Tibial artery (tissue), 4 donors: ENCODE data around the gene ARHGAP8.
"Not testable (repeated sequence)": the region's sequence is repeated elsewhere in the genome, so short reads cannot be mapped to it uniquely, and the experiment has no call there.

Source experiments
- DNase-seq, 2 donors: peaks; one replicate each; pipeline ENCODE4 v3.0.0-alpha.2; 2019
- H3K27ac ChIP-seq, 2 donors: fragments of 200-600 bp; sonication (generic) in 1 of 2; 1 replicate in 1 of 2; 2 replicates in 1 of 2; pipeline ENCODE4 v1.5.1; 2018 to 2019; ENCODE audit warnings: mild to moderate bottlenecking in 1 of 2
- H3K27me3 ChIP-seq, 2 donors: fragments of 200-600 bp; sonication (generic) in 1 of 2; one replicate each; pipeline versions ENCODE4 v1.5.1 to v1.6.0; 2016 to 2019
- H3K36me3 ChIP-seq, 3 donors: fragments of 200-600 bp; sonication (generic) in 2 of 3; one replicate each; pipeline ENCODE4 v1.5.1; 2016 to 2019; ENCODE audit warnings: mild to moderate bottlenecking in 2 of 3
- H3K4me1 ChIP-seq, 4 donors: fragments of 200-600 bp; sonication (generic) in 2 of 4; 1 replicate in 3 of 4; 2 replicates in 1 of 4; pipeline ENCODE4 v1.5.1; 2016 to 2019
- H3K4me3 ChIP-seq, 2 donors: fragments of 200-600 bp; sonication (generic) in 1 of 2; 1 replicate in 1 of 2; 2 replicates in 1 of 2; pipeline ENCODE4 v1.5.1; 2018 to 2019; ENCODE audit warnings: mild to moderate bottlenecking in 2 of 2
- H3K9me3 ChIP-seq, 3 donors: fragments of 200-600 bp; sonication (generic) in 1 of 3; one replicate each; pipeline ENCODE4 v1.5.1; 2016 to 2019
- intact Hi-C: fragments of 100-400 bp; cut with DNase I; formaldehyde crosslinking; loops from one replicate; pipeline ENCODE4 v1.15.0; 2023; ENCODE audit warnings: low total_unique reads
- TF ChIP-seq, protein P1 (sequence below), 2 experiments: fragments of 200-600 bp in 1 of 2; fragments of 450-650 bp in 1 of 2; IDR thresholded peaks; one replicate each; pipeline ENCODE4 v1.5.1; 2017 to 2019; ENCODE audit warnings: antibody characterized with exemption in 2 of 2, mild to moderate bottlenecking in 1 of 2, moderate library complexity in 1 of 2

Gene ARHGAP8

DNA sequence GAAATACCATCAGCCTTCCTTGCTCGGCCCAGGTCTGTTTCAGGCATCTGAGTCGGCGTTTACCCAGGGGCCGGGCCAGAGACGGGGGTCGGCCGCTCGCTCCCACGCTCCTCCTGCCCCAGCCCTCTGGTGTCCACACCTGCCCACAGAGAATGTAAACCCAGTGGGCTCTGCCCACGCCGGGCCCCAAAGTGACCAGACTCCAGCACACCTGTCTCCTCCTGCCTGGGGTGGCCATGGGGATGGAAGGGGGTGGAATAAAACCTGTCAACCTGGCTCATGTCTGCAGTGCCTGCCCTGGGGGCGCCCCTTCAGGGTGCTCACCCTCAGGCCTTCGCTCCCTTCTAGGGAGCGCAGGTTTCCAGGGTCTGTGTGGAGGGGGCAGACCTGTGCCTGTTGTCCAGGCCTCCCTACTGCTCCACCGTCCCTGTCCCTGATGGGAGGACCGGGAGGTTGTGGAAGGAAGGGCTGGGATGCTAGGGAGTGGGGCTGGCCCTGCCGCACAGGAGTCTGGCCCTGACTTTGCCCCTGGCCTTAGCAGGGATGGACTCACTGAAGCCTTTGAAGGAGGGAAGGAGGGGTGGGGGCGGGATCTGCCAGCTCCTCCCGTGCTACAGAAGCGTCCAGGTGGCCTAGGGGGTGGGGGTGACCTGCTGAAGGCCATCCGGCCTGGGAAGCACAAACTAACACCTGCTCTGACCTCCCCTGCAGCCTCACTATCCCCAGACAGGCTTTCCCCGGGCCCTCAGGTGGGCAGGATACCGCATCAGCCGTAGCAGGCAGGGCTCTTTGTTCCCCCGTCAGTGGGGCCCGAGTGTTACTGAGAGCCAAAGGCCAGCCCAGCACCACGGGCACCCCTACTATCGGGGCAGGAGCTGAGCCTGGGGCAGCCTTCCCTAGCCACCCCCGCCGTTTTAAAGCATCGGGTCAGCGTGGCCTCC lies 14.7 kb upstream of the ARHGAP8 start:
- no peak overlapping the region for H3K4me3 ChIP-seq
- no peaks in the 10 kb centered on the region for H3K4me1 ChIP-seq
- H3K27ac ChIP-seq, result no peak overlapping the region
- TF ChIP-seq, protein P1, sequence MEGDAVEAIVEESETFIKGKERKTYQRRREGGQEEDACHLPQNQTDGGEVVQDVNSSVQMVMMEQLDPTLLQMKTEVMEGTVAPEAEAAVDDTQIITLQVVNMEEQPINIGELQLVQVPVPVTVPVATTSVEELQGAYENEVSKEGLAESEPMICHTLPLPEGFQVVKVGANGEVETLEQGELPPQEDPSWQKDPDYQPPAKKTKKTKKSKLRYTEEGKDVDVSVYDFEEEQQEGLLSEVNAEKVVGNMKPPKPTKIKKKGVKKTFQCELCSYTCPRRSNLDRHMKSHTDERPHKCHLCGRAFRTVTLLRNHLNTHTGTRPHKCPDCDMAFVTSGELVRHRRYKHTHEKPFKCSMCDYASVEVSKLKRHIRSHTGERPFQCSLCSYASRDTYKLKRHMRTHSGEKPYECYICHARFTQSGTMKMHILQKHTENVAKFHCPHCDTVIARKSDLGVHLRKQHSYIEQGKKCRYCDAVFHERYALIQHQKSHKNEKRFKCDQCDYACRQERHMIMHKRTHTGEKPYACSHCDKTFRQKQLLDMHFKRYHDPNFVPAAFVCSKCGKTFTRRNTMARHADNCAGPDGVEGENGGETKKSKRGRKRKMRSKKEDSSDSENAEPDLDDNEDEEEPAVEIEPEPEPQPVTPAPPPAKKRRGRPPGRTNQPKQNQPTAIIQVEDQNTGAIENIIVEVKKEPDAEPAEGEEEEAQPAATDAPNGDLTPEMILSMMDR (IDR thresholded peaks at IDR 0.05), result no peak
- H3K27me3 ChIP-seq, result peaks cover 0 to 40% of the 10 kb centered on the region in 2 donors
- intact Hi-C loops, result loop anchor here (5.0 kb wide), 1 partner anchor 40 kb away; no protein-coding TSS in a partner anchor
- H3K9me3 ChIP-seq, result no peaks in the 10 kb centered on the region
- no peak for DNase-seq
- H3K36me3 ChIP-seq, result no peaks in the 10 kb centered on the region

DNA sequence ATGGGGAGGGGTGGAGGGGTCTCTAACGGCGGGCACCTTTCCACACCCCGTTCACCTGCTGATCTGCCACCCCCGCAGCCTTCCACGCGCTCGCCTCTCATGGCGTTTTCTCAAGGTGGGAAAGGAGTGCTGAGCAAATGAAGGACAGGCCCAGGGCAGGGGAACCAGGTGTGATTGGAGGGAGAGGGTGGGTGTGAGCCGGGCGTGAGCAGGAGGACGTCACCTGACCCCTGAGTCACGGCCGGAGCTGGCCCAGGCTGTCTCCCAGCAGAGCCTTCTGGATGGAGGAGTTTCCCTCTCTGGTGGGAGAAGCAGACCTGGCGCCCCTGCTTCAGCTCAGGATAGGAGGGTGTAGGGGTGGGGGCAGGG lies 14.0 kb upstream of the ARHGAP8 start:
- no peak for DNase-seq
- H3K36me3 ChIP-seq, result no peaks in the 10 kb centered on the region
- intact Hi-C loops, result loop anchor here (5.0 kb wide), 1 partner anchor 41 kb away; no protein-coding TSS in a partner anchor
- TF ChIP-seq, protein P1 (IDR thresholded peaks at IDR 0.05), result no peak
- H3K9me3 ChIP-seq, result no peaks in the 10 kb centered on the region
- no peak overlapping the region for H3K27ac ChIP-seq
- no peaks in the 10 kb centered on the region for H3K4me1 ChIP-seq
- H3K4me3 ChIP-seq, result no peak overlapping the region
- peaks cover 0 to 43% of the 10 kb centered on the region in 2 donors for H3K27me3 ChIP-seq

DNA sequence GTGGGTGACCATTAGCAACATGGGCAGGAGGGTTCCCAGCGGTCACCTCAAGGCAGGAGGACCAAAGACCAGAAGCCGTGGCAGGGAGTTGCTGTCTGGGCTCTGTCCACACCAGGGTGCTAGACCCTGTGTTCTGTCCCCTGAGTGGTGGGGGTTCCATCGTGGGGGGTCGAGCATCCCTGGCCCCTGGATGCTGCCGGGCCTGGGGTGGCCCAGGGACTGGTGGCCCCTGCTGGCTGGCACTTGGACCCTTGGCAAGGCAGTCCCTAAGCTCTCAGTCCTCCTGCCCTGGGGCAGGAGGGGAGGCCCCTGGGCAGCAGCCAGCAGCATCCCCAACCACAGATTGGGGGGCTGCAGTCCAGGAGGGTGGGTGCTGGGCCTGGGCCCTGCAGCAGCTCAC lies 13.4 kb upstream of the ARHGAP8 start:
- no peak for DNase-seq
- TF ChIP-seq, protein P1 (IDR thresholded peaks at IDR 0.05), result no peak
- H3K4me1 ChIP-seq, result no peaks in the 10 kb centered on the region
- no peaks in the 10 kb centered on the region for H3K36me3 ChIP-seq
- H3K4me3 ChIP-seq, result no peak overlapping the region
- no peaks in the 10 kb centered on the region for H3K9me3 ChIP-seq
- H3K27me3 ChIP-seq, result peaks cover 0 to 43% of the 10 kb centered on the region in 2 donors
- intact Hi-C loops, result loop anchor here (5.0 kb wide), 1 partner anchor 42 kb away; no protein-coding TSS in a partner anchor
- no peak overlapping the region for H3K27ac ChIP-seq

DNA sequence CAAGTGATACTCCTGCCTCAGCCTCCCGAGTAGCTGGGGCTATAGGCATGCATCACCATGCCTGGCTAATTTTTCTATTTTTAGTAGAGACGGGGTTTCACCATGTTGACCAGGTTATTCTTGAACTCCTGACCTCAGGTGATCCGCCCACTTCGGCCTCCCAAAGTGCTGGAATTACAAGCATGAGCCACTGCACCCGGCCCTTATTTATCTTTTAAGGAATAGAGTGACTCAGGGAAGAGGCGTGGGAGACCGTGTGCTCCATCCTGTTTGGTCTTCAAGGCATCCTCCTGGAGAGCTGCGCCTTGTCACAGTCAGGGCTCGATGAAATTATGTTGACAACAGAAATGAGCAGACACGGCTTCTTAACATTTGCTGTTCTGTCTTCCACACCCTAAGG lies 12.7 kb upstream of the ARHGAP8 start:
- not testable (repeated sequence) for H3K36me3 ChIP-seq, H3K9me3 ChIP-seq, DNase-seq, H3K4me3 ChIP-seq, H3K4me1 ChIP-seq, H3K27ac ChIP-seq
- intact Hi-C loops, result loop anchor here (5.0 kb wide), 1 partner anchor 42 kb away; no protein-coding TSS in a partner anchor
- peaks cover 0 to 43% of the 10 kb centered on the region in 2 donors for H3K27me3 ChIP-seq

DNA sequence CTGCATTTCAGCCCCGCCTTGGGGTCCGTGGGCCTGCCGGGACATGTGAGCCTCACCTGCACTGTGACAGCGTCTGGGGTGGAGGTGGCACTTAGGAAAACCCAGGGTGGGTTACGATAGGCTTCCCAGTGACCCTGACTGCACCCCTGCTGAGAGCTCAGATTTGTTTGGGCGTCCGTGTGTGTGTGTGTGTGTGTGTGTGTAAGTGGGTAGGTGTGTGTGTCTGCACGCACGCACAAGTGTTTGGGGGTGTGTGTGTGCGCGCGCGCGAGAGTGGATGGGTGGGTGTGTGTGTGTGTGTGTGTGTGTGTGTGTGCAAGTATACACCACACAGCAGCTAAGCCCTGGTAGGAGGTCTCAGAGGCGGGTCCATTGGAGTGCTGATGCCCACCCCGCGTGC lies 12.1 kb upstream of the ARHGAP8 start:
- Histone ChIP-seq H3K36me3 (no peaks in the 10 kb centered on the region), H3K27ac (no peak overlapping the region), H3K9me3 (no peaks in the 10 kb centered on the region), H3K4me3 (no peak overlapping the region), H3K4me1 (no peaks in the 10 kb centered on the region), H3K27me3 (peaks cover 0 to 49% of the 10 kb centered on the region in 2 donors)
- TF ChIP-seq, protein P1 (IDR thresholded peaks at IDR 0.05), result no peak
- intact Hi-C loops, result no loop called here
- no peak for DNase-seq

DNA sequence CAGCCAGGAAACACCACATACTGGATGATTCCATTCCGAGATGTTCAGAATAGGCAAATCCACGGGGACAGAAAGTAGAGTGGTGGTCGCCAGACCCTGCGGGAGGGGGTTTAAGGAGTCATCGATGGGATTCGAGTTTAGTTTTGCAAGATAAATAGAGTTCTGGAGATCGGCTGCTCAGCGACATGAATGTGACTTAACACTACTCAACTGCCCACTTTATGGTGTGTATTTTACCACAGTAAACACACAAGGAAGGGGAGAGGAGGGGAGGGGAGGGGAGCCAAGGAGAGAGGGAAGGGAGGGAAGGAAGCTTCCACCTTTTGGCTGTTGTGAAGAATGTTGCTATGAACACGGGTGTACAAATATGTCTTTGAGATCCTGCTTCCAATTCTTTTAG lies 10.4 kb upstream of the ARHGAP8 start:
- TF ChIP-seq, protein P1 (IDR thresholded peaks at IDR 0.05), result no peak
- Histone ChIP-seq H3K27ac (no peak overlapping the region), H3K27me3 (peaks cover 0 to 43% of the 10 kb centered on the region in 2 donors), H3K4me3 (no peak overlapping the region), H3K9me3 (no peaks in the 10 kb centered on the region), H3K36me3 (no peaks in the 10 kb centered on the region), H3K4me1 (no peaks in the 10 kb centered on the region)
- intact Hi-C loops, result no loop called here
- no peak for DNase-seq
